Fibroblast of lung (primary cell): ENCODE results near the gene ITCH. TPM values are rescaled to one million over a fixed set of nuclear protein-coding genes. Genes with fewer than 3 reads are reported as not detected.

Experiments
- DNase-seq, 2 donors: peaks; one replicate each; pipeline versions ENCODE4 v3.0.0 to v3.0.0-alpha.2; 2010; ENCODE audit warnings: low read depth in 2 of 2
- H2AFZ ChIP-seq: 2 replicates; pipeline ENCODE4 v1.5.1; 2012; ENCODE audit warnings: low read length, control low read depth, inconsistent platforms
- H3K27ac ChIP-seq: 2 replicates; pipeline ENCODE4 v1.5.1; 2011; ENCODE audit warnings: low read length, control low read depth; ENCODE audit not compliant: insufficient read depth
- H3K27me3 ChIP-seq: 2 replicates; pipeline ENCODE4 v1.5.1; 2011; ENCODE audit warnings: mild to moderate bottlenecking, low read length; ENCODE audit not compliant: control insufficient read depth, insufficient read depth
- H3K36me3 ChIP-seq: 2 replicates; pipeline ENCODE4 v1.5.1; 2011; ENCODE audit warnings: low read length; ENCODE audit not compliant: control insufficient read depth, insufficient read depth
- H3K4me1 ChIP-seq: 2 replicates; pipeline ENCODE4 v1.5.1; 2011; ENCODE audit warnings: low read length; ENCODE audit not compliant: control insufficient read depth, insufficient read depth; ENCODE audit errors: extremely low read depth
- H3K4me2 ChIP-seq: 2 replicates; pipeline ENCODE4 v1.5.1; 2011; ENCODE audit warnings: low read length, control low read depth; ENCODE audit not compliant: insufficient read depth; ENCODE audit errors: extremely low read depth
- H3K4me3 ChIP-seq, 4 experiments: fragments of 200-600 bp in 1 of 4; sonication (generic) in 1 of 4; replicated peaks in 1 of 4; 2 replicates each; pipeline ENCODE4 v1.5.1; 2011 to 2016; ENCODE audit warnings: low read length in 4 of 4, low read depth in 3 of 4, mild to moderate bottlenecking in 3 of 4, control low read depth in 2 of 4, inconsistent platforms in 1 of 4, mixed read lengths in 1 of 4; ENCODE audit not compliant: insufficient read depth in 1 of 4; ENCODE audit errors: control extremely low read depth in 1 of 4
- H3K79me2 ChIP-seq: 2 replicates; pipeline ENCODE4 v1.5.1; 2012; ENCODE audit warnings: mild to moderate bottlenecking, low read length, inconsistent platforms; ENCODE audit not compliant: control insufficient read depth, insufficient read depth
- H3K9ac ChIP-seq: 2 replicates; pipeline ENCODE4 v1.5.1; 2011; ENCODE audit warnings: mild to moderate bottlenecking, low read length, control low read depth; ENCODE audit not compliant: insufficient read depth
- H3K9me3 ChIP-seq: 2 replicates; pipeline ENCODE4 v1.5.1; 2012; ENCODE audit warnings: low read depth, low read length; ENCODE audit not compliant: control insufficient read depth, insufficient read depth
- H4K20me1 ChIP-seq: 2 replicates; pipeline ENCODE4 v1.5.1; 2011; ENCODE audit warnings: low read length; ENCODE audit not compliant: control insufficient read depth, insufficient read depth; ENCODE audit errors: extremely low read depth
- EZH2 ChIP-seq: IDR thresholded peaks from 2 replicates; pipeline ENCODE4 v1.5.1; 2012; ENCODE audit warnings: low read length, control low read depth, mild to moderate bottlenecking; ENCODE audit errors: missing control alignments
- polyA plus RNA-seq, 2 donors: library from polyadenylated mRNA; depleted of rRNA in 1 of 2; stranded (reverse) in 1 of 2; unstranded in 1 of 2; fragments of >200 nt; gene quantifications; 2 replicates each; pipeline ENCODE4 v1.2.1, GENCODE V29; 2011 to 2012; ENCODE audit warnings: missing spikeins in 1 of 2
- total RNA-seq: library from RNA; depleted of rRNA; stranded (reverse); fragments of >200 nt; gene quantifications from 2 replicates; pipeline ENCODE4 v1.2.1, GENCODE V29; 2014
- TF ChIP-seq, protein P1 (sequence below), 2 donors: IDR thresholded peaks in 1 of 2; conservative IDR thresholded peaks in 1 of 2; 1 replicate in 1 of 2; 2 replicates in 1 of 2; pipeline ENCODE4 v1.5.1; 2011 to 2012; ENCODE audit warnings: low read length in 2 of 2, control low read depth in 1 of 2, inconsistent platforms in 1 of 2, low read depth in 1 of 2, mild to moderate bottlenecking in 1 of 2

ITCH gene
- total and polyA plus RNA-seq, 2 donors (not counting 1 experiment from before 2014, with no cell fraction given), result 25.0 to 77.6 TPM

DNA sequence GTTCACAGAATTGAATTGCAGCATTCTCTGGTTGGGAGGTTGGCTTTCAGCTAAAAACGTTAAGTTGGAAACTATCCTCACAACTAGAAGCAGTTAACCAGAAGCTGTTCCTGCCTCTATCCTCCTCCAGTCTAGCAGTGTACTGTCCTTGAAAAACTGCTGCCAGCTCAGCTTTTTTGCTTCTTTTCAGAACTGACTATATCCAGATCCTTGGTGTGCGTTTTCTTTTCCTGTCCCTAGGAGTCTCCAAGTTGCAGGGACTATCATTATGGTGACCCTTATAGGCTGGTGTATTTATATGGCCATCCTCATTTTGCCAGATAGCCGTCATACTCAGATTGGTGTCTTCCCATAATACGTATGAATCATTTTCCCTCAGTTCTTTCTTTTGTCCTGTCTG is 5.5 kb downstream of the ITCH start:
- Histone ChIP-seq H2AFZ (no peak overlapping the region), H3K79me2 (peaks cover 65% of the 10 kb centered on the region), H3K27me3 (no peaks in the 10 kb centered on the region), H3K9ac (no peak overlapping the region), H4K20me1 (peaks cover 2% of the 10 kb centered on the region), H3K27ac (no peak overlapping the region), H3K4me2 (no peak overlapping the region), H3K36me3 (peaks cover 7% of the 10 kb centered on the region), H3K4me1 (peaks cover 5% of the 10 kb centered on the region), H3K4me3 (no peak overlapping the region), H3K9me3 (no peaks in the 10 kb centered on the region)
- TF ChIP-seq, protein P1, sequence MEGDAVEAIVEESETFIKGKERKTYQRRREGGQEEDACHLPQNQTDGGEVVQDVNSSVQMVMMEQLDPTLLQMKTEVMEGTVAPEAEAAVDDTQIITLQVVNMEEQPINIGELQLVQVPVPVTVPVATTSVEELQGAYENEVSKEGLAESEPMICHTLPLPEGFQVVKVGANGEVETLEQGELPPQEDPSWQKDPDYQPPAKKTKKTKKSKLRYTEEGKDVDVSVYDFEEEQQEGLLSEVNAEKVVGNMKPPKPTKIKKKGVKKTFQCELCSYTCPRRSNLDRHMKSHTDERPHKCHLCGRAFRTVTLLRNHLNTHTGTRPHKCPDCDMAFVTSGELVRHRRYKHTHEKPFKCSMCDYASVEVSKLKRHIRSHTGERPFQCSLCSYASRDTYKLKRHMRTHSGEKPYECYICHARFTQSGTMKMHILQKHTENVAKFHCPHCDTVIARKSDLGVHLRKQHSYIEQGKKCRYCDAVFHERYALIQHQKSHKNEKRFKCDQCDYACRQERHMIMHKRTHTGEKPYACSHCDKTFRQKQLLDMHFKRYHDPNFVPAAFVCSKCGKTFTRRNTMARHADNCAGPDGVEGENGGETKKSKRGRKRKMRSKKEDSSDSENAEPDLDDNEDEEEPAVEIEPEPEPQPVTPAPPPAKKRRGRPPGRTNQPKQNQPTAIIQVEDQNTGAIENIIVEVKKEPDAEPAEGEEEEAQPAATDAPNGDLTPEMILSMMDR (conservative IDR thresholded peaks at IDR 0.05 in 1 of 2, IDR thresholded peaks at IDR 0.05 in 1 of 2; ENCODE audit: low read depth in 1 of 2, low read length in 2 of 2), result no peak
- TF ChIP-seq EZH2, result no peak
- DNase-seq, result no peak

DNA sequence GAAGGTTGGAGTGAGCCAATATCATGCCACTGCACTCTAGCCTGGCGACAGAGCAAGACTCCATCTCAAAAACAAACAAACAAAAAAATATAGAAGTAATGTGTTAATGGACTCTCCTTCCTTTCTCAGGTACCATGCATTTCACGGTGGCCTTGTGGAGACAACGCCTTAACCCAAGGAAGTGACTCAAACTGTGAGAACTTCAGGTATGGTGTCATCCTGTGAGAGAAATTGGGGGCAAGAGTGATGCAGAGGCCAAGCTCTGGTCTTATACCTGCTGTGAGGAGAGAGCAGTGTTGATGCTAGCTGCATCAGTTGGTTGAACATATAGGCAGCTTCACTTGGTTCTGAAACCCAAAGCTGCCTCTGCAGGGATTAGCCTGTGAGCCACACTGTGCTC is 6.2 kb downstream of the ITCH start:
- Histone ChIP-seq H3K79me2 (peaks cover 59% of the 10 kb centered on the region), H3K27ac (no peak overlapping the region), H4K20me1 (peaks cover 2% of the 10 kb centered on the region), H3K9me3 (no peaks in the 10 kb centered on the region), H3K4me1 (peaks cover 5% of the 10 kb centered on the region), H2AFZ (no peak overlapping the region), H3K4me3 (no peak overlapping the region), H3K9ac (no peak overlapping the region), H3K4me2 (no peak overlapping the region), H3K27me3 (no peaks in the 10 kb centered on the region), H3K36me3 (peaks cover 7% of the 10 kb centered on the region)
- TF ChIP-seq EZH2, result no peak
- TF ChIP-seq, protein P1 (conservative IDR thresholded peaks at IDR 0.05 in 1 of 2, IDR thresholded peaks at IDR 0.05 in 1 of 2; ENCODE audit: low read depth in 1 of 2, low read length in 2 of 2), result no peak
- no peak for DNase-seq

DNA sequence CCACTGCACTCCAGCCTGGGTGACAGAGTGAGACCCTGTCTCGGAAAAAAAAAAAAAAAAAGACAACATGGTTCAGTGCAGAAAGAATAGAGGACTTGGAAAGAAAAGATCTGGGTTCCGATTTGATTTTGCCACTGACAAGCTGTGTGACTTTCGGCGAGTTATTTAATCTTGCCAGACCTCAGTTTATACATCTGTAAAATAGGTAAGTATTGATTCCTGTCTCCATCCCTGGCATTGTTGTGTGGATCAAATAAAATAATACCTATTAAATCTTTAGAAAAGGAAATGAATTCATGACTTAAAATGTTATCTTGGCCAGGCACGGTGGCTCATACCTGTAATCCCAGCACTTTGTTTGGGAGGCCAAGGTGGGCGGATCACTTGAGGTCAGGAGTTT is 7.0 kb downstream of the ITCH start:
- no peak overlapping the region for H3K27ac ChIP-seq
- TF ChIP-seq, protein P1 (conservative IDR thresholded peaks at IDR 0.05 in 1 of 2, IDR thresholded peaks at IDR 0.05 in 1 of 2; ENCODE audit: low read depth in 1 of 2, low read length in 2 of 2), result no peak
- TF ChIP-seq EZH2, result no peak
- H2AFZ ChIP-seq, result no peak overlapping the region
- H3K4me1 ChIP-seq, result peaks cover 5% of the 10 kb centered on the region
- no peaks in the 10 kb centered on the region for H3K27me3 ChIP-seq
- H4K20me1 ChIP-seq, result peaks cover 2% of the 10 kb centered on the region
- no peaks in the 10 kb centered on the region for H3K9me3 ChIP-seq
- H3K36me3 ChIP-seq, result peaks cover 7% of the 10 kb centered on the region
- no peak for DNase-seq
- no peak overlapping the region for H3K4me3 ChIP-seq
- no peak overlapping the region for H3K9ac ChIP-seq
- peaks cover 53% of the 10 kb centered on the region for H3K79me2 ChIP-seq
- H3K4me2 ChIP-seq, result no peak overlapping the region
